Heart left ventricle (tissue), 16 donors: ENCODE data around the gene PCDHGA1. TPM values are rescaled to one million over a fixed set of nuclear protein-coding genes. Genes with fewer than 3 reads are reported as not detected.

Source experiments
- ATAC-seq, 4 donors: fragments of 200-7000 bp; cut with Tn5 transposase; one replicate each; pipeline ENCODE4 v1.9.1; 2020 to 2022; ENCODE audit warnings: moderate library complexity in 4 of 4, mild to moderate bottlenecking in 3 of 4, moderate number of reproducible peaks in 1 of 4
- DNase-seq, 5 donors: peaks; one replicate each; pipeline ENCODE4 v3.0.0-alpha.2; 2020
- H3K27ac ChIP-seq, 12 donors: fragments of 200-600 bp; sonication (generic) in 4 of 12; one replicate each; pipeline versions ENCODE4 v1.5.0 to v1.8.0; 2016 to 2022; ENCODE audit warnings: mild to moderate bottlenecking in 2 of 12
- H3K27me3 ChIP-seq, 9 donors: fragments of 200-600 bp; sonication (generic) in 2 of 9; one replicate each; pipeline versions ENCODE4 v1.5.1 to v1.8.0; 2016 to 2022; ENCODE audit warnings: mild to moderate bottlenecking in 3 of 9
- H3K36me3 ChIP-seq, 9 donors: fragments of 200-600 bp; sonication (generic) in 2 of 9; one replicate each; pipeline versions ENCODE4 v1.5.0 to v1.8.0; 2018 to 2022; ENCODE audit warnings: mild to moderate bottlenecking in 2 of 9
- H3K4me1 ChIP-seq, 12 donors: fragments of 200-600 bp; sonication (generic) in 4 of 12; one replicate each; pipeline versions ENCODE4 v1.5.0 to v1.8.0; 2016 to 2022; ENCODE audit warnings: mild to moderate bottlenecking in 3 of 12
- H3K4me3 ChIP-seq, 12 donors: fragments of 200-600 bp; sonication (generic) in 4 of 12; one replicate each; pipeline versions ENCODE4 v1.5.0 to v1.8.0; 2017 to 2022; ENCODE audit warnings: mild to moderate bottlenecking in 9 of 12, moderate library complexity in 4 of 12
- H3K9me3 ChIP-seq, 12 donors: fragments of 200-600 bp; sonication (generic) in 4 of 12; one replicate each; pipeline versions ENCODE4 v1.5.0 to v1.8.0; 2016 to 2022; ENCODE audit warnings: mild to moderate bottlenecking in 1 of 12
- POLR2A ChIP-seq, 2 donors: fragments of 450-650 bp; IDR thresholded peaks; one replicate each; pipeline ENCODE4 v1.6.1; 2017; ENCODE audit warnings: antibody characterized with exemption in 2 of 2, mild to moderate bottlenecking in 2 of 2, moderate library complexity in 2 of 2
- WGBS, 4 donors: extraction: QIAGEN DNeasy Blood & Tissue Kit in 2 of 4; methylation state at CpG; one replicate each; pipeline versions ENCODE4 v1.1.5 to v1.1.7; 2013 to 2018; 5-methylcytosine and 5-hydroxymethylcytosine counted together
- intact Hi-C, 10 donors: fragments of 100-400 bp; cut with DNase I; formaldehyde crosslinking; loops; one replicate each; pipeline versions ENCODE4 v1.11.1 to v1.14.2; 2022
- polyA plus RNA-seq, 2 donors: library from polyadenylated mRNA; stranded (reverse); fragments of 200-250 nt; gene quantifications; one replicate each; pipeline ENCODE4 v1.2.3, GENCODE V29; 2013
- total RNA-seq, 9 donors: library from RNA; depleted of rRNA in 2 of 9; stranded (reverse); fragments of >200 nt in 2 of 9; fragmentation: NEBNext Ultra II Directional in 3 of 9; extraction: Animal tissue kit (Norgen Biotek cat#: 25700) in 3 of 9; gene quantifications; one replicate each; pipeline versions ENCODE4 v1.1.0 to v1.2.4, GENCODE V29; 2016 to 2023
- TF ChIP-seq, protein P1 (sequence below), 12 donors: fragments of 200-600 bp; sonication (generic) in 4 of 12; IDR thresholded peaks; one replicate each; pipeline versions ENCODE4 v1.5.0 to v1.8.0; 2018 to 2022; ENCODE audit warnings: antibody characterized with exemption in 12 of 12, mild to moderate bottlenecking in 5 of 12
- donor health status: ischemic (EF 13 %, LVEDD 7.1; RV severe dilation, severe dysfunction).
- donor health status: healthy with polysubstance abuse.
- donor health status: DM: no; HTN: yes; CAD: no.
- donor health status: DM: no; HTN: no; CAD: no.
- donor health status: ischemic (EF 25% LVEDD 6.9; RV normal size, moderate dysfunction).
- donor health status: ischemic (EF 25% LVEDD 5.7; RV mildly dilated, moderate dysfunction).
- donor health status: healthy.
- donor health status: DM: yes; HTN: yes; CAD: no.
- donor health status: ischemic (EF 35%, LVEDD 5.7; RV mildly dilated, moderate dysfunction).
- donor health status: nonischemic (EF 11% LVEDD 7.7; RV severe dilation, severe dysfunction).
- donor health status: DM: yes; HTN: yes; CAD: no.
- donor health status: PGD.
- donor health status: ischemic (EF 29% LVEDD 5.4; RV normal size, mild dysfunction).
- donor health status: nonischemic (EF 23%, LVEDD 6.1; RV moderate dilation, normal function).

Gene PCDHGA1
- total and polyA plus RNA-seq, 11 donors = 1.3 to 4.9 (median 3.1) TPM

DNA sequence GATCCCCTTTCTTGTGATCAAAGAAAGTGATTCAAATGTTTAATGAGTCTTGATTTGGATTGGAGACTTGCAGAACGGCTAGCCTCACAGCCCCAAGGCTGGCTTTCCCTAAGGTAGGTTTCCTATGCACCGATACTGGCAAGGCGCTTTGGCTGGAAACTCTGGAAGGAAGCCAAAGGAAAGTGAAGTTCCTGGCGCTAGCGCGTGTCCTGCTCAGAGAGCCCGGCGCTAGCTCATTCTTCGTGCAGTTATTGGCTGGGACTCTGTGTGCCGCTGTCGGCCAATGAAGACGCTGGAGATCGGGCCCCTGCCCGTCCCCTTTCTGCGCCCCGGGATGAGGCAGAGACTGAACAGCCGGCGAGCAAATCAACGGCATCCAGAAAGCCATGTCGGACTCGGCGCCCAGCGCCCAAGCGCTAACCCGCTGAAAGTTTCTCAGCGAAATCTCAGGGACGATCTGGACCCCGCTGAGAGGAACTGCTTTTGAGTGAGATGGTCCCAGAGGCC is 145.4 kb downstream of the PCDHGA1 start, which contains the start of gene PCDHGC3:
Gene PCDHGC3, plus strand, starts transcription at position 342 of the 507 bp plus-strand sequence. Its CDS starts 151 bp downstream, at position 493.
- intact Hi-C loops = loop anchor here (2.0 to 10.0 kb wide), 7 partner anchors 37 to 83 kb away; no protein-coding TSS in a partner anchor
- Histone ChIP-seq H3K36me3 (peaks cover 0 to 18% (median 0%) of the 10 kb centered on the region in 9 donors), H3K4me1 (peaks cover 4 to 50% (median 38%) of the 10 kb centered on the region in 12 donors), H3K4me3 (peak within 1 kb of the TSS; percentile 22 to 74 (median 64)), H3K27me3 (peaks cover 0 to 42% (median 0%) of the 10 kb centered on the region in 9 donors), H3K9me3 (no peaks in the 10 kb centered on the region), H3K27ac (peak within 1 kb of the TSS; percentile 74 to 94 (median 86))
- peak; percentile 98 to 99 (median 99) for ATAC-seq
- TF ChIP-seq, protein P1, sequence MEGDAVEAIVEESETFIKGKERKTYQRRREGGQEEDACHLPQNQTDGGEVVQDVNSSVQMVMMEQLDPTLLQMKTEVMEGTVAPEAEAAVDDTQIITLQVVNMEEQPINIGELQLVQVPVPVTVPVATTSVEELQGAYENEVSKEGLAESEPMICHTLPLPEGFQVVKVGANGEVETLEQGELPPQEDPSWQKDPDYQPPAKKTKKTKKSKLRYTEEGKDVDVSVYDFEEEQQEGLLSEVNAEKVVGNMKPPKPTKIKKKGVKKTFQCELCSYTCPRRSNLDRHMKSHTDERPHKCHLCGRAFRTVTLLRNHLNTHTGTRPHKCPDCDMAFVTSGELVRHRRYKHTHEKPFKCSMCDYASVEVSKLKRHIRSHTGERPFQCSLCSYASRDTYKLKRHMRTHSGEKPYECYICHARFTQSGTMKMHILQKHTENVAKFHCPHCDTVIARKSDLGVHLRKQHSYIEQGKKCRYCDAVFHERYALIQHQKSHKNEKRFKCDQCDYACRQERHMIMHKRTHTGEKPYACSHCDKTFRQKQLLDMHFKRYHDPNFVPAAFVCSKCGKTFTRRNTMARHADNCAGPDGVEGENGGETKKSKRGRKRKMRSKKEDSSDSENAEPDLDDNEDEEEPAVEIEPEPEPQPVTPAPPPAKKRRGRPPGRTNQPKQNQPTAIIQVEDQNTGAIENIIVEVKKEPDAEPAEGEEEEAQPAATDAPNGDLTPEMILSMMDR (IDR thresholded peaks at IDR 0.05) = peak; percentile 14 to 69 (median 49)
- peak in 1 of 2 donors; percentile 69 for TF ChIP-seq POLR2A (IDR thresholded peaks at IDR 0.05)
- DNase-seq = peak; percentile 92 to 96 (median 93)
- WGBS, 4 donors = 0 to 1% (median 0%) methylated on average over 18 to 28 of the region's 28 CpGs

- ATAC-seq (peak; percentile 51 to 70 (median 62)), DNase-seq (peak; percentile 45 to 74 (median 67))
- H3K4me1 ChIP-seq = peaks cover 4 to 56% (median 41%) of the 10 kb centered on the region in 12 donors
- H3K27ac ChIP-seq = peak overlapping the region; percentile 74 to 94 (median 86)
- intact Hi-C loops = loop anchor here in 9 of 10 donors (2.0 to 10.0 kb wide), 6 partner anchors 36 to 82 kb away; no protein-coding TSS in a partner anchor
- no peaks in the 10 kb centered on the region for H3K9me3 ChIP-seq
- H3K36me3 ChIP-seq = peaks cover 0 to 16% (median 0%) of the 10 kb centered on the region in 9 donors
- WGBS, 4 donors = 1 to 2% (median 1%) methylated on average over 56 to 58 of the region's 58 CpGs
- TF ChIP-seq POLR2A (IDR thresholded peaks at IDR 0.05) = no peak
- TF ChIP-seq, protein P1 (IDR thresholded peaks at IDR 0.05) = no peak
- peaks cover 0 to 42% (median 0%) of the 10 kb centered on the region in 9 donors for H3K27me3 ChIP-seq
- H3K4me3 ChIP-seq = peak overlapping the region; percentile 22 to 74 (median 64)
Measured at GRCh38 chr5:141476132-141476911, 146.0 kb downstream of the PCDHGA1 start.

DNA sequence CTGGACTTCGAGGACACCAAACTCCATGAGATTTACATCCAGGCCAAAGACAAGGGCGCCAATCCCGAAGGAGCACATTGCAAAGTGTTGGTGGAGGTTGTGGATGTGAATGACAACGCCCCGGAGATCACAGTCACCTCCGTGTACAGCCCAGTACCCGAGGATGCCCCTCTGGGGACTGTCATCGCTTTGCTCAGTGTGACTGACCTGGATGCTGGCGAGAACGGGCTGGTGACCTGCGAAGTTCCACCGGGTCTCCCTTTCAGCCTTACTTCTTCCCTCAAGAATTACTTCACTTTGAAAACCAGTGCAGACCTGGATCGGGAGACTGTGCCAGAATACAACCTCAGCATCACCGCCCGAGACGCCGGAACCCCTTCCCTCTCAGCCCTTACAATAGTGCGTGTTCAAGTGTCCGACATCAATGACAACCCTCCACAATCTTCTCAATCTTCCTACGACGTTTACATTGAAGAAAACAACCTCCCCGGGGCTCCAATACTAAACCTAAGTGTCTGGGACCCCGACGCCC is 146.8 kb downstream of the PCDHGA1 start:
- peak overlapping the region; percentile 22 to 74 (median 64) for H3K4me3 ChIP-seq
- H3K27me3 ChIP-seq = peaks cover 0 to 42% (median 0%) of the 10 kb centered on the region in 9 donors
- TF ChIP-seq, protein P1 (IDR thresholded peaks at IDR 0.05) = no peak
- TF ChIP-seq POLR2A (IDR thresholded peaks at IDR 0.05) = no peak
- no peaks in the 10 kb centered on the region for H3K9me3 ChIP-seq
- peak overlapping the region in 11 of 12 donors; percentile 74 to 94 (median 86) for H3K27ac ChIP-seq
- peaks cover 4 to 64% (median 46%) of the 10 kb centered on the region in 12 donors for H3K4me1 ChIP-seq
- peaks cover 0 to 14% (median 0%) of the 10 kb centered on the region in 9 donors for H3K36me3 ChIP-seq
- DNase-seq (no peak), ATAC-seq (no peak)
- intact Hi-C loops = loop anchor here in 9 of 10 donors (2.0 to 10.0 kb wide), 6 partner anchors 35 to 82 kb away; no protein-coding TSS in a partner anchor
- 36 to 58% (median 41%) methylated on average over 19 to 24 of the region's 24 CpGs for WGBS, 4 donors
